Glutamatergic neuron (in vitro differentiated cells): ENCODE data around the gene ACP7. TPM values are rescaled to one million over a fixed set of nuclear protein-coding genes. Genes with fewer than 3 reads are reported as not detected.
"Not testable (repeated sequence)": the region's sequence is repeated elsewhere in the genome, so short reads cannot be mapped to it uniquely, and the experiment has no call there.

Experiments used
- DNase-seq: peaks from one replicate; pipeline ENCODE4 v3.0.0; 2022
- H3K27ac Mint-ChIP-seq: one replicate; pipeline ENCODE4 v1.8.0; 2020; ENCODE audit warnings: mild to moderate bottlenecking, mixed read lengths, inconsistent platforms; ENCODE audit not compliant: unreplicated experiment
- H3K27me3 Mint-ChIP-seq: one replicate; pipeline ENCODE4 v1.8.0; 2020; ENCODE audit warnings: mild to moderate bottlenecking, moderate library complexity, mixed read lengths, inconsistent platforms; ENCODE audit not compliant: unreplicated experiment
- H3K36me3 Mint-ChIP-seq: one replicate; pipeline ENCODE4 v1.8.0; 2020; ENCODE audit warnings: mild to moderate bottlenecking, mixed read lengths, inconsistent platforms; ENCODE audit not compliant: unreplicated experiment
- H3K4me1 Mint-ChIP-seq: one replicate; pipeline ENCODE4 v1.8.0; 2020; ENCODE audit warnings: mild to moderate bottlenecking, low read depth, mixed read lengths, inconsistent platforms; ENCODE audit not compliant: unreplicated experiment
- H3K4me3 Mint-ChIP-seq: one replicate; pipeline ENCODE4 v1.8.0; 2020; ENCODE audit warnings: mild to moderate bottlenecking, mixed read lengths, inconsistent platforms; ENCODE audit not compliant: unreplicated experiment
- H3K9me3 Mint-ChIP-seq: one replicate; pipeline ENCODE4 v1.8.0; 2020; ENCODE audit warnings: mild to moderate bottlenecking, moderate library complexity, mixed read lengths, inconsistent platforms; ENCODE audit not compliant: unreplicated experiment
- CTCF ChIP-seq: fragments of 200-600 bp; sonication (generic); IDR thresholded peaks from one replicate; pipeline ENCODE4 v1.5.0; 2021; ENCODE audit not compliant: partially characterized antibody, unreplicated experiment
- total RNA-seq: library from RNA; stranded (reverse); fragmentation: NEBNext Ultra II Directional; extraction: Animal tissue kit (Norgen Biotek cat#: 25700); gene quantifications from one replicate; pipeline ENCODE4 v1.2.1, GENCODE V29; 2021; ENCODE audit not compliant: unreplicated experiment

ACP7 gene
- total RNA-seq, 1 donor from 2014 or later: not detected

DNA sequence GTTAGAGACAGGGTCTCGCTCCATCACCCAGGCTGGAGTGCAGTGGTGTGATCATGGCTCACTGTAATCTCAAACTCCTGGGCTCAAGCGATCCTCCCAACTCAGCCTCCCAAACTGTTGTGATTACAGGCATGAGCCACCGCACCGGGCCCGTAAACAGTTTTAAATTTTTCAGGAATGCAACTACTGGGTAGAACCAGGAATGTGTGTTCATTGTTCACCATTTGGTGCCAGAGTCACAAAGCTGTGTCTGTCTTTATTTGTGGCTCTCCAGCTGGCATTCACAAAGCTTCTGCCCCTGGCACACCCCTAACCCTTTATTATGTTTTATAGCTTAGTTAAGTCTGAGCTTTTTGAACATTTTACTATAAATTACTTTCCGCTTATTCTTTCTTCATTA is 19.8 kb upstream of the ACP7 start:
- TF ChIP-seq CTCF: no peak
- Mint-ChIP-seq H3K27ac (no peak overlapping the region), H3K4me1 (no peaks in the 10 kb centered on the region), H3K36me3 (no peaks in the 10 kb centered on the region), H3K4me3 (no peak overlapping the region), H3K9me3 (peaks cover 2% of the 10 kb centered on the region), H3K27me3 (no peaks in the 10 kb centered on the region)
- DNase-seq: no peak

- no peak overlapping the region for H3K4me3 Mint-ChIP-seq
- no peaks in the 10 kb centered on the region for H3K4me1 Mint-ChIP-seq
- no peak for TF ChIP-seq CTCF
- H3K36me3 Mint-ChIP-seq: no peaks in the 10 kb centered on the region
- no peak for DNase-seq
- H3K9me3 Mint-ChIP-seq: peaks cover 2% of the 10 kb centered on the region
- no peaks in the 10 kb centered on the region for H3K27me3 Mint-ChIP-seq
- no peak overlapping the region for H3K27ac Mint-ChIP-seq
Observed at GRCh38 chr19:39065928-39066327, 18.2 kb upstream of the ACP7 start.

- Mint-ChIP-seq H3K4me1 (no peaks in the 10 kb centered on the region), H3K27me3 (no peaks in the 10 kb centered on the region), H3K4me3 (no peak overlapping the region), H3K36me3 (no peaks in the 10 kb centered on the region), H3K27ac (no peak overlapping the region), H3K9me3 (peaks cover 2% of the 10 kb centered on the region)
- DNase-seq: no peak
- no peak for TF ChIP-seq CTCF
Observed at GRCh38 chr19:39067104-39067503, 17.1 kb upstream of the ACP7 start.

GRCh38 chr19:39068259-39068658 is 15.9 kb upstream of the ACP7 start:
- H3K9me3 Mint-ChIP-seq, H3K4me3 Mint-ChIP-seq, H3K36me3 Mint-ChIP-seq, H3K4me1 Mint-ChIP-seq, H3K27me3 Mint-ChIP-seq, DNase-seq, H3K27ac Mint-ChIP-seq: not testable (repeated sequence)

DNA sequence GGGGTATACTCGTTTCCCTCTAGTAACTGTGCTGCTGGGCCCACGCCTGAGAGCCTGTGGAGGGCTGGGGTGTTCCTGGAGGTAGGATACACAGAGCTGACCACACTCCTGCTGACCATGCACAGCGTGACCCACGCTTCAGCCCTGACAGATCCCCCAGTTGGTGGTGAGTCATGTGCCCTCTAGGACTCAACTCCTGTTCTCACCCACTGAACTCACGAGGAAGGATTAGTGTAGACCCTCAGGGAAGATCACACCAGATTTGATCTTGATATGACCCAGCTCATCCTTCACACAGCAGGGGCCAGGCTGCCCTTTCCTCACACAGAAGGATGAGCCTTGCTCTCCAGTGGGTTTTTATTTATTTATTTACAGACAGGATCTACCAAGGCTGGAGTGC is 13.3 kb upstream of the ACP7 start:
- no peaks in the 10 kb centered on the region for H3K36me3 Mint-ChIP-seq
- no peak for TF ChIP-seq CTCF
- no peaks in the 10 kb centered on the region for H3K4me1 Mint-ChIP-seq
- H3K4me3 Mint-ChIP-seq: no peak overlapping the region
- no peak overlapping the region for H3K27ac Mint-ChIP-seq
- DNase-seq: no peak
- H3K27me3 Mint-ChIP-seq: no peaks in the 10 kb centered on the region
- peaks cover 2% of the 10 kb centered on the region for H3K9me3 Mint-ChIP-seq

GRCh38 chr19:39074205-39074692 is 9.9 kb upstream of the ACP7 start:
- DNase-seq: no peak
- Mint-ChIP-seq H3K4me3 (no peak overlapping the region), H3K36me3 (no peaks in the 10 kb centered on the region), H3K4me1 (no peaks in the 10 kb centered on the region), H3K9me3 (peaks cover 1% of the 10 kb centered on the region), H3K27ac (no peak overlapping the region), H3K27me3 (peaks cover 4% of the 10 kb centered on the region)
- no peak for TF ChIP-seq CTCF
